Stimulated activated CD8-positive, alpha-beta memory T cell treated with anti-CD3 and anti-CD28 coated beads, Interleukin-4, amount 100 ng/mL, for 24 hours (primary cell): ENCODE results near the gene HAX1.
"Not testable (repeated sequence)": the region's sequence is repeated elsewhere in the genome, so short reads cannot be mapped to it uniquely, and the experiment has no call there.

Source experiments
- DNase-seq: peaks from one replicate; pipeline ENCODE4 v3.0.0-alpha.2; 2020; ENCODE audit warnings: low read depth

The HAX1 gene

GRCh38 chr1:154287591-154287990, 15.2 kb downstream of the HAX1 start:
- not testable (repeated sequence) for DNase-seq

GRCh38 chr1:154288661-154289060, 16.2 kb downstream of the HAX1 start:
- DNase-seq, result no peak

- DNase-seq, result no peak
Observed at GRCh38 chr1:154290921-154291320, 18.5 kb downstream of the HAX1 start.

GRCh38 chr1:154295408-154296235, 23.2 kb downstream of the HAX1 start:
- DNase-seq, result no peak

GRCh38 chr1:154301582-154301981, 29.2 kb downstream of the HAX1 start:
- DNase-seq, result no peak

- DNase-seq, result no peak
Observed at GRCh38 chr1:154304664-154305337, 32.4 kb downstream of the HAX1 start.

GRCh38 chr1:154306151-154306550, 33.7 kb downstream of the HAX1 start:
- DNase-seq, result no peak

- DNase-seq, result not testable (repeated sequence)
Observed at GRCh38 chr1:154307670-154308270, 35.3 kb downstream of the HAX1 start.

- not testable (repeated sequence) for DNase-seq
Observed at GRCh38 chr1:154309136-154309535, 36.7 kb downstream of the HAX1 start.

- DNase-seq, result not testable (repeated sequence)
Observed at GRCh38 chr1:154312229-154313065, 40.0 kb downstream of the HAX1 start.

GRCh38 chr1:154313066-154313356, 40.6 kb downstream of the HAX1 start:
- DNase-seq, result no peak

- DNase-seq, result not testable (repeated sequence)
Observed at GRCh38 chr1:154314226-154314625, 41.8 kb downstream of the HAX1 start.

GRCh38 chr1:154316704-154317103, 44.3 kb downstream of the HAX1 start:
- DNase-seq, result no peak

GRCh38 chr1:154318386-154318785, 46.0 kb downstream of the HAX1 start:
- no peak for DNase-seq

GRCh38 chr1:154320882-154321608, 48.6 kb downstream of the HAX1 start, which contains the start of gene AQP10:
AQP10 (plus strand) TSS chr1:154321093; CDS start chr1:154321156, 63 bp downstream.
- DNase-seq, result no peak

- DNase-seq, result not testable (repeated sequence)
Observed at GRCh38 chr1:154321609-154321934, 49.1 kb downstream of the HAX1 start.

GRCh38 chr1:154323493-154323892, 51.1 kb downstream of the HAX1 start:
- DNase-seq, result no peak

GRCh38 chr1:154324241-154324640, 51.8 kb downstream of the HAX1 start:
- no peak for DNase-seq

GRCh38 chr1:154324669-154325582, 52.5 kb downstream of the HAX1 start, which contains the start of gene ATP8B2:
ATP8B2 (plus strand) TSS chr1:154325525; CDS start chr1:154328142, 2,617 bp downstream.
- peak; percentile 74 for DNase-seq
